ENCODE results near the gene FAM120A. TPM values are rescaled to one million over a fixed set of nuclear protein-coding genes. Genes with fewer than 3 reads are reported as not detected.

The FAM120A gene
- total and polyA plus RNA-seq, 2 of the 13 experiments (the other 11 are each of a cell fraction or from before 2014, with no cell fraction given) = 41.3 to 44.4 TPM

GRCh38 chr9:93413530-93413929 is 38.0 kb upstream of the FAM120A start:
- H4K20me1 ChIP-seq (ENCODE audit: insufficient read depth, low read length) = no peaks in the 10 kb centered on the region
- in situ Hi-C loops (cut with HindIII; ENCODE audit: extremely low pct_ligation_motif_present, low pct_unique_long_range_greater_than_20kb) (no loop called here), intact Hi-C loops (cut with micrococcal nuclease; ENCODE audit: unreplicated experiment) (no loop called here)
- H3K79me2 ChIP-seq (ENCODE audit: insufficient read depth, low read length) = no peaks in the 10 kb centered on the region
- no peaks in the 10 kb centered on the region for H3K27me3 ChIP-seq (ENCODE audit: control insufficient read depth in 1 of 2, insufficient read depth in 2 of 2, low read length in 2 of 2)
- no peak overlapping the region for H3K9ac ChIP-seq (ENCODE audit: insufficient read depth, low read depth, low read length)
- H3K36me3 ChIP-seq (replicated peaks in 1 of 2; ENCODE audit: control insufficient read depth in 1 of 2, insufficient read depth in 2 of 2, low read length in 2 of 2) = no peaks in the 10 kb centered on the region
- H3K27ac ChIP-seq (ENCODE audit: extremely low read length, insufficient read depth, low read length) = no peak overlapping the region
- TF ChIP-seq NCOR1 (IDR thresholded peaks at IDR 0.05; ENCODE audit: borderline replicate concordance, low read length) = no peak
- TF ChIP-seq ZNF572 (CRISPR knock-in tag; IDR thresholded peaks at IDR 0.05) = no peak
- peak; percentile 64 for TF ChIP-seq CEBPB (IDR thresholded peaks at IDR 0.05; ENCODE audit: borderline replicate concordance, low read depth, low read length)
- no peaks in the 10 kb centered on the region for H3K9me3 ChIP-seq (ENCODE audit: low read length)
- no peak overlapping the region for H3K4me2 ChIP-seq (ENCODE audit: low read depth, low read length)
- FAIRE-seq (no peak), ATAC-seq (no peak), DNase-seq (ENCODE audit: low spot score) (no peak)
- ChIA-PET POLR2A (no interaction called here), CTCF (ENCODE audit: low intra/inter-chr PET ratio, low total read pairs) (no interaction called here)
- no peak overlapping the region for H3K4me3 ChIP-seq (replicated peaks in 1 of 3; ENCODE audit: insufficient read depth in 1 of 3, low read depth in 2 of 3, low read length in 3 of 3)
- BruUV-seq (replicated peaks) = no TSS peak
- H3K4me1 ChIP-seq (ENCODE audit: insufficient read depth, low read length) = no peaks in the 10 kb centered on the region
- H2AFZ ChIP-seq (ENCODE audit: low read length) = no peak overlapping the region

DNA sequence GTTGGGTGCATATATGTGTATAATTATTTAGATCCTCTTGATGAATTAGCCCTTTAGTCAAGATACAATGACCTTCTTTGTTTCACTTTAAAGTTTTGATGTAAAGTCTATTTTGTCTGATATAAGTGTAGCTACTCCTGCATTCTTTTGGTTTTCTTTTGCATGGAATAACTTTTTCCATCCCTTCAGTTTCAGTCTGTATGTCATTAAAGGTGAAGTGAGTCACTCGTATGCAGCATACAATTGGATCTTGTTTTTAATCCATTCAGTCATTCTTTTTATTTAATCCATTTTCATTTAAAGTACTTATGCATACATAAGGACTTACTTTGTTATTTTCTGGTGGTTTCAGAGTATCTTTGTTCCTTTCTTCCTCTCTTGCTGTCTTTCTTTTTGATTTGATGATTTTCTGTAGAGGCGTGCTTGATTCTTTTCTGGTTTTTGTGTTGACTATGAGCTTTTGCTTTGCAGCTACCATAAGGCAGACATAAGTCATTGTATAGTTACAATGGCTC is 36.3 kb upstream of the FAM120A start:
- Histone ChIP-seq H3K4me3 (replicated peaks in 1 of 3; ENCODE audit: insufficient read depth in 1 of 3, low read depth in 2 of 3, low read length in 3 of 3) (no peak overlapping the region), H3K9me3 (ENCODE audit: low read length) (no peaks in the 10 kb centered on the region; the same call in none of the 2 replicates), H3K27ac (ENCODE audit: extremely low read length, insufficient read depth, low read length) (no peak overlapping the region), H4K20me1 (ENCODE audit: insufficient read depth, low read length) (no peaks in the 10 kb centered on the region), H3K9ac (ENCODE audit: insufficient read depth, low read depth, low read length) (no peak overlapping the region), H3K27me3 (ENCODE audit: control insufficient read depth in 1 of 2, insufficient read depth in 2 of 2, low read length in 2 of 2) (no peaks in the 10 kb centered on the region), H3K4me1 (ENCODE audit: insufficient read depth, low read length) (no peaks in the 10 kb centered on the region), H3K4me2 (ENCODE audit: low read depth, low read length) (no peak overlapping the region), H3K36me3 (replicated peaks in 1 of 2; ENCODE audit: control insufficient read depth in 1 of 2, insufficient read depth in 2 of 2, low read length in 2 of 2) (no peaks in the 10 kb centered on the region), H3K79me2 (ENCODE audit: insufficient read depth, low read length) (no peaks in the 10 kb centered on the region), H2AFZ (ENCODE audit: low read length) (no peak overlapping the region)
- CTCF ChIA-PET (ENCODE audit: low intra/inter-chr PET ratio, low total read pairs) = no interaction called here
- POLR2A ChIA-PET = no interaction called here
- DNase-seq (ENCODE audit: low spot score) (no peak), ATAC-seq (no peak), FAIRE-seq (no peak)
- no TSS peak for BruUV-seq (replicated peaks)
- WGBS (ENCODE audit: low lambda C conversion rate) = 58% methylated on average over 2 of the region's 2 CpGs
- in situ Hi-C loops (cut with HindIII; ENCODE audit: extremely low pct_ligation_motif_present, low pct_unique_long_range_greater_than_20kb) (no loop called here), intact Hi-C loops (cut with micrococcal nuclease; ENCODE audit: unreplicated experiment) (no loop called here)
- no peak for TF ChIP-seq TRIM24 (CRISPR knock-in tag; IDR thresholded peaks at IDR 0.05)
- no peak for TF ChIP-seq ZNF703 (CRISPR knock-in tag; IDR thresholded peaks at IDR 0.05; ENCODE audit: borderline replicate concordance)
- TF ChIP-seq TAF15 (IDR thresholded peaks at IDR 0.05; ENCODE audit: low read depth, low read length, poor library complexity, severe bottlenecking) = no peak
- no peak for TF ChIP-seq SALL2 (CRISPR knock-in tag; IDR thresholded peaks at IDR 0.05)
- TF ChIP-seq, protein P1, sequence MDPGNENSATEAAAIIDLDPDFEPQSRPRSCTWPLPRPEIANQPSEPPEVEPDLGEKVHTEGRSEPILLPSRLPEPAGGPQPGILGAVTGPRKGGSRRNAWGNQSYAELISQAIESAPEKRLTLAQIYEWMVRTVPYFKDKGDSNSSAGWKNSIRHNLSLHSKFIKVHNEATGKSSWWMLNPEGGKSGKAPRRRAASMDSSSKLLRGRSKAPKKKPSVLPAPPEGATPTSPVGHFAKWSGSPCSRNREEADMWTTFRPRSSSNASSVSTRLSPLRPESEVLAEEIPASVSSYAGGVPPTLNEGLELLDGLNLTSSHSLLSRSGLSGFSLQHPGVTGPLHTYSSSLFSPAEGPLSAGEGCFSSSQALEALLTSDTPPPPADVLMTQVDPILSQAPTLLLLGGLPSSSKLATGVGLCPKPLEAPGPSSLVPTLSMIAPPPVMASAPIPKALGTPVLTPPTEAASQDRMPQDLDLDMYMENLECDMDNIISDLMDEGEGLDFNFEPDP (CRISPR knock-in tag; conservative IDR thresholded peaks at IDR 0.05) = no peak
- no peak for TF ChIP-seq ZNF431 (CRISPR knock-in tag; IDR thresholded peaks at IDR 0.05; ENCODE audit: borderline replicate concordance, low read depth)
- no peak for TF ChIP-seq ZBTB46 (CRISPR knock-in tag; IDR thresholded peaks at IDR 0.05; ENCODE audit: borderline replicate concordance)
- no peak for TF ChIP-seq MNT (IDR thresholded peaks at IDR 0.05)

All from HepG2 (cell line).